IMR-90 (cell line): ENCODE measurements around the gene AJAP1.

ENCODE experiments used
- CEBPB ChIP-seq: IDR thresholded peaks from 2 replicates; pipeline ENCODE4 v1.6.1; 2012; ENCODE audit warnings: low read depth, low read length, improper control_type of control experiment
- CTCF ChIP-seq: conservative IDR thresholded peaks from 2 replicates; pipeline ENCODE4 v1.5.1; 2012; ENCODE audit warnings: mild to moderate bottlenecking, low read depth, low read length, improper control_type of control experiment
- MAFK ChIP-seq: IDR thresholded peaks from 2 replicates; pipeline ENCODE4 v1.6.1; 2012; ENCODE audit warnings: low read depth, low read length, improper control_type of control experiment
- MAZ ChIP-seq: IDR thresholded peaks from 2 replicates; pipeline ENCODE4 v1.6.1; 2012; ENCODE audit warnings: low read depth, mild to moderate bottlenecking, low read length, improper control_type of control experiment, moderate library complexity, borderline replicate concordance
- MXI1 ChIP-seq: IDR thresholded peaks from 2 replicates; pipeline ENCODE4 v1.6.1; 2012; ENCODE audit warnings: low read depth, mild to moderate bottlenecking, low read length, moderate library complexity, borderline replicate concordance
- POLR2A ChIP-seq: IDR thresholded peaks from 2 replicates; pipeline ENCODE4 v1.6.1; 2012; ENCODE audit warnings: mild to moderate bottlenecking, low read depth, low read length
- RAD21 ChIP-seq: IDR thresholded peaks from 2 replicates; pipeline ENCODE4 v1.6.1; 2012; ENCODE audit warnings: low read length, improper control_type of control experiment
- RCOR1 ChIP-seq: IDR thresholded peaks from 2 replicates; pipeline ENCODE4 v1.6.1; 2012; ENCODE audit warnings: mild to moderate bottlenecking, low read length, improper control_type of control experiment; ENCODE audit not compliant: insufficient replicate concordance
- RFX5 ChIP-seq: IDR thresholded peaks from 2 replicates; pipeline ENCODE4 v1.8.0; 2012; ENCODE audit warnings: low read depth, mild to moderate bottlenecking, low read length, moderate library complexity
- USF2 ChIP-seq: fragments of 150-350 bp; IDR thresholded peaks from 2 replicates; pipeline ENCODE4 v1.6.1; 2017; ENCODE audit warnings: mild to moderate bottlenecking, antibody characterized with exemption, low read length, low read depth

GRCh38 chr1:4675454-4676186 lies 21.2 kb downstream of the AJAP1 start:
- TF ChIP-seq CTCF: no peak
- no peak for TF ChIP-seq POLR2A
- TF ChIP-seq RFX5: no peak
- no peak for TF ChIP-seq USF2
- TF ChIP-seq MAZ: no peak
- no peak for TF ChIP-seq RCOR1
- no peak for TF ChIP-seq MAFK
- no peak for TF ChIP-seq MXI1
- no peak for TF ChIP-seq CEBPB
- no peak for TF ChIP-seq RAD21
